ENCODE data around the gene ALG1L2. TPM values are rescaled to one million over a fixed set of nuclear protein-coding genes. Genes with fewer than 3 reads are reported as not detected.

The ALG1L2 gene
- total and polyA plus RNA-seq, 2 of the 8 experiments (the other 6 are each of a cell fraction or from before 2014, with no cell fraction given) = 0.15 to 1.7 TPM

- FAIRE-seq (no peak), DNase-seq (ENCODE audit: low read depth in 1 of 2, low spot score in 2 of 2) (peak in 1 of 2 experiments; percentile 61)
- H4K8ac ChIP-seq (ENCODE audit: extremely low read depth, insufficient read depth, low read length) = no peak overlapping the region
- no peaks in the 10 kb centered on the region for H3K79me2 ChIP-seq (ENCODE audit: control insufficient read depth in 1 of 2, insufficient read depth in 2 of 2, low read length in 2 of 2)
- H2BK20ac ChIP-seq (ENCODE audit: low read length) = no peak overlapping the region
- no peaks in the 10 kb centered on the region for H3K79me1 ChIP-seq (ENCODE audit: low read depth, low read length)
- H2BK12ac ChIP-seq (ENCODE audit: low read depth, low read length) = no peak overlapping the region; the same call in 1 of the 2 replicates
- H3K27ac ChIP-seq (ENCODE audit: low read depth, low read length) = no peak overlapping the region
- no peak overlapping the region; the same call in 1 of the 2 replicates for H2BK5ac ChIP-seq (ENCODE audit: low read depth, low read length)
- no peak overlapping the region for H2BK15ac ChIP-seq (ENCODE audit: low read length)
- no peak overlapping the region for H3K14ac ChIP-seq (ENCODE audit: insufficient read length)
- no peaks in the 10 kb centered on the region for H3K27me3 ChIP-seq (replicated peaks in 1 of 4; ENCODE audit: control insufficient read depth in 3 of 4, extremely low read depth in 1 of 4, insufficient read depth in 3 of 4, low read length in 3 of 4)
- H2AK5ac ChIP-seq (ENCODE audit: low read depth, low read length) = no peak overlapping the region
- H3K4ac ChIP-seq (replicated peaks; ENCODE audit: insufficient read length, low read depth, low read length) = no peak overlapping the region
- no peak overlapping the region for H3K4me3 ChIP-seq (ENCODE audit: extremely low read depth in 1 of 4, insufficient read depth in 2 of 4, low read depth in 3 of 4, low read length in 4 of 4)
- no peak overlapping the region for H4K91ac ChIP-seq (replicated peaks; ENCODE audit: insufficient read length, low read length)
- no peak overlapping the region for H3K18ac ChIP-seq (ENCODE audit: extremely low read depth, low read length)
- H3K9me3 ChIP-seq (ENCODE audit: insufficient read depth in 2 of 2, low read depth in 1 of 2, low read length in 1 of 2) = no peaks in the 10 kb centered on the region
- no peaks in the 10 kb centered on the region for H3K36me3 ChIP-seq (ENCODE audit: control insufficient read depth in 2 of 4, insufficient read depth in 4 of 4, low read length in 3 of 4)
- H3K4me1 ChIP-seq (replicated peaks in 1 of 4; ENCODE audit: control insufficient read depth in 3 of 4, insufficient read depth in 4 of 4, low read length in 3 of 4) = peaks cover 0 to 13% (median 4%) of the 10 kb centered on the region in 4 experiments; a peak in 3 of 7 replicates
- ChIA-PET CTCF (ENCODE audit: partially characterized antibody) (interaction anchor here (1.1 to 12.9 kb wide), 5 partner anchors 12 to 152 kb away, joined by 3 to 165 read pairs (median 3); no protein-coding TSS in a partner anchor), POLR2A (ENCODE audit: partially characterized antibody) (interaction anchor here (0.9 to 1.0 kb wide), 2 partner anchors 64 to 146 kb away, joined by 3 to 4 read pairs; no protein-coding TSS in a partner anchor)
- no peaks in the 10 kb centered on the region for H4K20me1 ChIP-seq (replicated peaks in 1 of 2; ENCODE audit: control insufficient read depth in 1 of 2, insufficient read depth in 2 of 2, low read length in 2 of 2)
- WGBS, 2 experiments (ENCODE audit: extremely low coverage in 1 of 2, insufficient coverage in 1 of 2, insufficient read length in 1 of 2, insufficient replicate concordance in 2 of 2, low coverage in 1 of 2, low lambda C conversion rate in 2 of 2, missing lambda C conversion rate in 1 of 2) = 74% methylated on average over 10 of the region's 16 CpGs; no CpG with 5 or more reads in 1 of the 2 experiments
- no peak overlapping the region for H3K56ac ChIP-seq (replicated peaks; ENCODE audit: insufficient read length, low read depth, low read length)
- no peaks in the 10 kb centered on the region for H3K23me2 ChIP-seq (ENCODE audit: low read depth, low read length)
- H3K4me2 ChIP-seq (ENCODE audit: insufficient read depth in 1 of 2, low read depth in 2 of 2, low read length in 2 of 2) = 0 out of 4 replicates have a peak overlapping the region, but pooled peaks of 1 of the 2 experiments have one; percentile 31
- H2AFZ ChIP-seq (ENCODE audit: low read length) = no peak overlapping the region
- no peak overlapping the region for H4K5ac ChIP-seq (ENCODE audit: insufficient read length, low read depth, low read length)
- no peak overlapping the region for H3K9ac ChIP-seq (replicated peaks in 1 of 4; ENCODE audit: extremely low read depth in 1 of 4, low read depth in 3 of 4, low read length in 3 of 4)
- H2BK120ac ChIP-seq (replicated peaks; ENCODE audit: low read depth, low read length) = no peak overlapping the region
- no peak overlapping the region for H3K23ac ChIP-seq (ENCODE audit: insufficient read length)
- TF ChIP-seq MAX (IDR thresholded peaks at IDR 0.05) = peak; percentile 59; the same call in 1 of the 2 replicates
These were observed 12.2 kb downstream of the ALG1L2 start for GRCh38 chr3:130093741-130094391.
